Activated T-cell treated with anti-CD3 and anti-CD28 coated beads, Interleukin-2, amount 50 U/mL, for 48 hours (primary cell): Measurements from ENCODE around the gene POGZ.
"Not testable (repeated sequence)": the region's sequence is repeated elsewhere in the genome, so short reads cannot be mapped to it uniquely, and the experiment has no call there.

ENCODE experiments used
- DNase-seq, 2 experiments: peaks; one replicate each; pipeline ENCODE4 v3.0.0-alpha.2; 2020

POGZ gene

DNA sequence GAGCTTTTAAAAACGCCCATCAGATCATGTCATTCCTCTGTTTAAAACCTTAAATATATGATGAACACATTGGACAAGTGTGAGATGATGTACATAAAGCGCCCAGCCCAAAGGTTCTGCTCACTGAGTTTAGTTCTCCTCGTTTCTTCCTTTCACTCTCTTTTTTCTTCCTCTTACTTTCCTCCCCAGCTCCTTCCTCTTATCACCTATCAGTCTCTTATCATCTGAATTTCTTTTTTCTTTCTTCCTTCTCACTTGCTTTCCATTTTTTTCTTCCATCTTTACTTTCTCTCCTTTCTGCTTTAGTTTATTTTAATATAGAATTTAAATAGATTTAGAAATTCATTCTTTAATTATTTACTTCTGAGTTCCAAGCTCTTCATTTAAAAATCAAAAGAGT lies 17.8 kb upstream of the POGZ start:
- no peak for DNase-seq

DNA sequence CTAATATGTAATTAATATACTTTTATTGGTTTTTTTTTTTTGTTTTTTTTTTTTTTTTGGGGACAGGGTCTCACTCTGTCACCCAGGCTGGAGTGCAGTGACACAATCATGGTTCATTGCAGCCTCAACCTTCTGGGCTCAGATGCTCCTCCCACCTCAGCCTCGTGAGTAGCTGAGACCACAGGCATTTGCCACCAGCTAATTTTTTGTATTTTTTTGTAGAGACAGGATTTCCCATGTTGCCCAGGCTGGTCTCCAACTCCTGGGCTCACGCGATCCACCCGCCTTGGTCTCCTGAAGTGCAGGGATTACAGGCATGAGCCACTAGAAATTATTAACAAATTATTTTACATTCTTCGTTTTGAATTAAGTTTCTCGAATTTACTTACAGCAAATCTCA lies 16.8 kb upstream of the POGZ start:
- DNase-seq = no peak

DNA sequence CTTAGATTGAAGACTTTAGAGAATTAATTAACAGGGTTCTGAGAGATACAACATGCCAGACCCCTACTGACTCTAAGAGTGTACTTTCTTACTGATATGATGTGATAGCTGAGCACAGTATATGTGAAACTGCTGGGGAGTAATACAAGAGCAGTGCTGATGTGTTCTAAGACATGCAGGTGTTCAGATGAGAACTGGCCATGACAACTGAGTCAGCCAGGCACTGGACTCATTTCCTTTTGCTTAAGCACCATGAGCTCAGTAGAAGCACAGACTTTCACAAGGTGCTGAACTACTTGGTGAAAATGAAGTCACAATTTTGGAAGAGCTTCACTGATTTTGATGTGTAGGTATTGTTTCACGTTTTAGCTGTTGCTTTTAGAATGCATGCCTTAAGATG lies 15.9 kb upstream of the POGZ start:
- peak in 1 of 2 experiments; percentile 34 for DNase-seq

GRCh38 chr1:151474745-151475144 lies 15.5 kb upstream of the POGZ start:
- no peak for DNase-seq

DNA sequence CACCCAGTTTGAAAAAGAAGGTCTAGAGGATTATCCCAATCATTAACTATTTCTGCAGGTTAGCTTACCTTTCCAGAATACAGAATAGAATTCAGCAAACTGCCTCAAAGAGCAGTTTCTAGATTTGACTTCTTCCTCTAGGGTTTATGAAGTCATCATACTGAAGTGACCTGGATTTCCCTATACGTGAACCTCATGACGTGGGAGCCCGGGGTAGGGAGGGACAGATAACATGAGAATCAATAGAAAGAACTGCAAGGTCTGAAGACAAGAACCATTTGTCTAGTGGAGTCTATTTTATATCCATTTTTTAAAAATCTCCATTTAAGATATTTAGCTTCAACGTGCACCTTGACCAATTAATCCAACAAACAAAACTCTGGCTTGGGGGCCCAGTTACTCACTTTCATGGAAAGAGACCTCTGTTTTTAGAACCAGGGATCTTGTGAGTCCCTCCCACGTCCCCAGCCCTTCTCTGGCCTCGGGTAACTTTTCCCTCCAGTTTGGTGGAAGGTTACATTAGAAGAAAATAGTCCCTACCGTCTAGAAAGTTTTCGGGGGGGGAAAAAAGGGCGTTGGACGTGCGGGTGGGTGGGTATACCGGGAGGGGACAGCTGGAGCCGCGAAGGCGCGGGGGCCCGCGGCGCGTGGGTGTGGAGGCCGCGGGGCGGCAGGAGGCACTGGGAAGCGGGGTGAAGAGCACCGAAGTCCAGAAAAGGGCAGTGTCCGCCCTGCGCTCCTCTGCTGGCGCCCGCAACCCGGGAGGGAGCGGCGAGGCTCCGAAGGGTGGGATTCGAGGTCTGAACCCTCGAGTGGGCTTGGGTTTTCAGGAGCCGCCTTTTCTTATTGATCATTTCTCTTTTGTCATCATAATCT lies 13.8 kb upstream of the POGZ start:
- DNase-seq = peak; percentile 53

- no peak for DNase-seq
Measured at GRCh38 chr1:151465026-151465425, 5.7 kb upstream of the POGZ start.

DNA sequence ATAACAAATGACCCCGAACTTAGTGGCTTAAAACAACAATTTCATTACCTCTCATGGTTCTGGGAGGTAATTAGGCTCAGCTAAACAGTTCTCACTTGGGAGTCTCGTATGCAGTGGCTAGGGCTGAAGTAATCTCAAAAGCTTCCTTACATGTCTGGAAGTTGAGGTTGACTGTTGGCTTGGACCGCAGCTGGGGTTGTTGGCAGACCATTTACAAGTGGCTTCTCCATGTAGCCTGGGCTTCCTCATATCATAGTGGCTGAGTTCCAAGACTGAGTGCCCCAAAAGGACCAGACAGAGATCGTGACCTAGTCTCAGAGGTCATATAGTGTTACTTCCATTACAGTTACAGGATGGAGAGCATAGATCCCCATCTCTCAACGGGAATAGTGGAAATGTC lies 2.4 kb upstream of the POGZ start:
- DNase-seq = no peak

DNA sequence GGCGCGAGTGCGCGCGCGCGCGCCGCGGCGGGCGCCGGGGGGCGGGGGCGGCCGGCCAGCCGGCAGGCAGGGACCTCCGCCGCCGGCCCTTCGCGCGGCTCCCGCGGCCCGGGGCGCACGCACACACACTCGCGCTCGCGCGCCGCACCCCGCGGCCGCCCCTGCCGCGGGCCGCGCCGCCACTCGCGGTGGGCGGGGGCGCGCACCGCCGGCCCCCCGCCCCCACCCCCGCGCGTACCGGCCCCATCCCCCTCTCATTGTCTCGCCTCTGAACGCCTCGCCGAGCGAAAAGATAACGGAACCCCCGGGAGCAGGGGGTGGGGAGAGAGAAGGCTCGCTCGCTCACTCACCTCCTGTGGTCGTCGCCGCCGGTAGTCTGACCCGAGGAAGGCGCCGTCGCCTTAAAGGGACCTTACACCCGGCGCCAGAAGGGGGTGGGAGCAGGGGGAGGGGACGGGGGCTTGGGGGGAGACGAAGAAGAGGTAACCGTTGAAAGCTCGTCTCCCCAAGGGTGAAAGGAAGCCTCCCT lies 428 bp downstream of the POGZ start:
- DNase-seq = peak; percentile 67 to 68

DNA sequence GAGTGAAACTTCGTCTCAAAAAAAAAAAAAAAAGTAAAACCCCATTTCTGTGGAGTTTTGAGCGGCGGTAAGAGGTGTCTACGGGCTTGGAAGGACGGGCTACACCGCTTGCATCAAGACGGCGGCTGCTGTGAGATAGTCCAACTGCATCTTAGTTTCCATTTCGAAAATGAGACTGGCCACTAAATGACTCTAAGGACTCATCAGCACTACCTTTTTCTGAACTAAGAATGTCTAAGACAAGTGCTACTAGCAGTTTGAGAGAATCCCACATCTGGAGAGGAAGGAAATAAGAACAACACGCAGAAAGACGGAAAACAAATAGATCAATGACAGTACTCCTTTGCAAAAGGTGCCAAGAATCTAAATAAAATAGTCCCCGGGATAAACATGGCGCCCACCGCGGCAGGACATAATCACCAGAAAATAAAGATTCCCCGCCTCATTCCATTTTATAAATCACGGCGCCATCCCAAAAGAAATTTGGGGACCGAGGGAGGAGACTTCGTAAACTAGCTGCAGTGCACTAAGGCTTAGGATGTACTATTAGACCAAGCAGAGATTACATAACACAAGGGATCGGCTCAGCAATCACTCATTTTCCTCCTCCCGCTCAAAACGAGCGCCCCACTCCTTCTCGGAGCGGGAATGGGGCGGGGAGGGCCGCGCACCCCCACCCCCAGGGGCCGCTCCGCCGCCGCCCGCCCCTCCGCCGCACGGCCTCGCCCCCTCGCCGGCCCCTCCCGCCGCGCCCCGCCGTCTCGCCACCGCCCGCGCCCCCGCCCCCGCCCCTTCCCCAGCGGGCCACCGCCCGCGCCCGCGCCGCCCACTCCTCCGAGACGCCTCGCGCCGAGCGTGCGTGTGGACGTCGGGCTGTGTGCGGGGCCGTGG lies 1.1 kb downstream of the POGZ start:
- peak; percentile 55 to 62 for DNase-seq

- DNase-seq = no peak
Measured at GRCh38 chr1:151455966-151456365, 3.3 kb downstream of the POGZ start.

GRCh38 chr1:151455231-151455630 lies 4.1 kb downstream of the POGZ start:
- no peak for DNase-seq

- no peak for DNase-seq
Measured at GRCh38 chr1:151447696-151448095, 11.6 kb downstream of the POGZ start.

DNA sequence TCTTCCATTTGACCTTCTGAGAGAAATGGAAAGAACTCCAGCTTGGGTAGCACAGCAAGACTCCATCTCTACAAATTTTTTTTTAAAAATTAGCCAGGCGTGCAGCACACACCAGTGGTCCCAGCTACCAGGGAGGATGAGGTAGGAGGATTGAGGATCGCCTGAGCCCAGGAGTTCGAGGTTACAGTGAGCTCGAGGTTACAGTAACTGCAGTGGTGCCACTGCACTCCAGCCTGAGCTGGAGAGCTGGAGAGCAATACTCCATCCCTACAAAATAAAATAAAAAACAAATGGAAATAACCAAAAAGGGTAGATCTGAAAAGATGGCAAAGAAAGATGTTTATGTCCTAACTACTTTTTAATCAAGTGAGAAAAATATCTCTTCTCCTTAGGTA lies 14.5 kb downstream of the POGZ start:
- DNase-seq = no peak

DNA sequence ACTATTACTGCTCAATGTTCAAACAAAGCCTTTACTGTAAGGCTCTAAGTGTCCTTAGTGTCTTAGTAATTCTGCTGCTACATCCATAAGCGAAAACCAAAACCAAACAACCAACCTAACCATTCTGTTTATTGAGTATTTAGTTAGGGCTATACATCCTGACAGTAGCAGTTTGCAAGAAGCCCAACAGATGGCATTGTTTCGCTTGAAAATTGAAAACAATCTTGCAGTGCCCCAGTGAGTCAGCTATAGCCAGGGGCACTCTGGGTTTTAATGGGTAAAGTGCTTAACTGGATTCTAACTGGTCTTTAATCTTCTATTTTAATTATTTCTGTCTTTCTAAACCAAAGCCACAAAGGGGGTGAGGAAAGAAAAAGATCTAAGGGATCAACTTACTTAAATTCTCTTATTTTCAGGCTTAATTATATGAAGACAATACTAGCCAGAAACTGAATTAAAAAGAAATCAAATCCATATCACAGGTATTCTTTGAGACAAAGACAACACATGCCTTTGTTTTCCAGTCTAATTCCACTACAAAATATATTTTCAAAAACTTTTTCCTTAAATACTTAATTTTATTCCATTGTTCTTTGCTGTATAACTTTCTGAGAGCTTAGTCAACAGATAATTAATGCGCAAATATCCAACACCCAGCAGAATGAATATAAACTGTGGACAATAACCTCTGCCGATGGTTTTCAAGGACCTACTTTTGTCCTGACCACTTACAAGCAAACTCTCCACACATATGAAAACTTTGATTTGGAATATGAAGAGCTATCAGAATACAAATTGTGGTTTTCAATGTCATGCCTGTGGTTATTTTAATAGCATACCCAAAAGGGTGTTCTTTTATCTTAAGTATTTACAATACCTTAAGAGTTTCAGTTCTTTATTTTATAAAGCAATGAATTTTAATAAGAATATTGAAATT lies 15.2 kb downstream of the POGZ start:
- peak; percentile 62 to 66 for DNase-seq

DNA sequence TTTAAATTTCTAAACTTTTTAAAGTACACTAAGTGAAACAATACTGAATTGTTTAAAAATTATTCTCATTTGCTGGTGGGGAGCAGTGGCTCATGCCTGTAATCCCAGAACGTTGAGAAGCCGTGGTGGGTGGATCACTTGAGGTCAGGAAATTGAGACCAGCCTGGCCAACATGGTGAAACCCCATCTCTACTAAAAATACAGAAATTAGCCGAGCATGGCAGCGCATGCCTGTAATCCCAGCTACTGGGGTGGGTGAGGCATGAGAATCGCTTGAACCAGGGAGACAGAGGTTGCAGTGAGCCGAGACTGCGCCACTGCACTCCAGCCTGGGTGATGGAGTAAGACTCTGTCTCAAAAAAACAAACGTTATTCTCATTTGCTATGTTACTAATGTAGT lies 21.9 kb downstream of the POGZ start:
- not testable (repeated sequence) for DNase-seq

DNA sequence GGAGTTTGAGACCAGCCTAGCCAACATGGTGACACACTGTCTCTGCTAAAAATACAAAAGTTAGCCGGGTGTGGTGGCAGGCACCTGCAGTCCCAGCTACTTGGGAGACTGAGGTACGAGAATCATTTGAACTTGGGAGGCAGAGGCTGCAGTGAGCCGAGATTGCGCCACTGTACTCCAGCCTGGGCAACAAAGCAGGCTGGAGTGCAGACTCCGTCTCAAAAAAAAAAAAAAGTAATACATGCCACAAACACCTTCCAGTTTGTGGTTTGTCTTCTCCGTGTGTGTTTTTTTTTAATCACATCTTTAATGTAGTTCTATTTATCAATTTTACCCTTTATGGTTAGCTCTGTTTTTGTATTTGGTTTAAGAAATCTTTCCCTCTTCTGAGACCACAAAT lies 22.3 kb downstream of the POGZ start:
- no peak for DNase-seq

DNA sequence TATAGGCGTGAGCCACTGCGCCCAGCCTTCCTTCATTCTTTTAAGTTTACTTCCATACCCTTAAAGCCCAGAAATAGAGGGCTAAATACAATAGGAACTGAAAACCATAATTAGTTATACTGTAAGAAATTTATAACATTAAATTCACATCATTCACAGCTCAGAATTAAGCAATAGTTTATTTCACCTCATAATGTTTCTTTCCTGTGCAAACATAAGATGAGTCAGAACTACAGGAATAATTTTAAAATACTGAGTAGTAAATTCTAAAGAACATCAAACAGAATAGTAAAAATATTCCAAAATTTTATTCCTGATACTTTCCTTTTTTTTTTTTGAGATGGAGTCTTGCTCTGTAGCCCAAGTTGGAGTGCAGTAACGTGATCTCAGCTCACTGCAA lies 24.1 kb downstream of the POGZ start:
- DNase-seq = no peak

DNA sequence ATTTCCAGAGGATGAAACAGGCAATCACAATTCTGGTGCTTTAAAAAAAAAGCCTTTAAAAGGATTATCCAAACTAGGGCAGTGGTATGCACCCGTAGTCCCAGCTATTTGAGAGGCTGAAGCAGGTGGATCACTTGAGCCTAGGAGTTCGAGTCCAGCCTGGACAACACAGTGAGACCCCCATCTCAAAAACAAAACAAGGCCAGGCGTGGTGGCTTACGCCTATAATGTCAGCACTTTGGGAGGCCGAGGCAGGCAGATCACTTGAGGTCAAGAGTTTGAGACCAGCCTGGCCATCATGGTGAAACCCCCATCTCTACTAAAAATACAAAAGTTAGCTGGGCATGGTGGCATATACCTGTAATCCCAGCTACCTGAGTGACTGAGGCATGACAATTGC lies 25.5 kb downstream of the POGZ start:
- not testable (repeated sequence) for DNase-seq

GRCh38 chr1:151428068-151428467 lies 31.2 kb downstream of the POGZ start:
- DNase-seq = no peak

GRCh38 chr1:151425103-151425502 lies 34.2 kb downstream of the POGZ start:
- no peak for DNase-seq

- no peak for DNase-seq
Measured at GRCh38 chr1:151419819-151420218, 39.5 kb downstream of the POGZ start.

GRCh38 chr1:151418081-151418480 lies 41.2 kb downstream of the POGZ start:
- DNase-seq = no peak

GRCh38 chr1:151416231-151416630 lies 43.1 kb downstream of the POGZ start:
- DNase-seq = no peak
